Endothelial cell of umbilical vein (primary cell): ENCODE data around the gene SHLD3. TPM values are rescaled to one million over a fixed set of nuclear protein-coding genes. Genes with fewer than 3 reads are reported as not detected.

Experiments
- BruUV-seq: library from RNA; stranded (reverse); fragments of 400-500 nt; replicated peaks from 2 replicates; lab custom pipeline; 2021; lab: Mats Ljungman, UMichigan
- CTCF ChIA-PET: fragments of 300-600, 350-600 bp; sonication (Branson Sonifier 250); formaldehyde crosslinking; loops from one replicate; lab custom pipeline; 2021; ENCODE audit warnings: antibody characterized with exemption, inconsistent platforms; lab: Charles Lee
- POLR2A ChIA-PET: fragments of 300-600, 350-600 bp; sonication (Branson Sonifier 250); formaldehyde crosslinking; loops from one replicate; lab custom pipeline; 2021; ENCODE audit warnings: antibody characterized with exemption, inconsistent platforms; lab: Charles Lee
- DNase-seq: peaks from one replicate; pipeline ENCODE4 v3.0.0-alpha.2; 2011; ENCODE audit warnings: low read depth, low spot score
- FAIRE-seq: peaks from 2 replicates; lab custom pipeline; 2011; peaks lifted over from hg19 to GRCh38; lab: Jason Lieb, UNC
- H2AFZ ChIP-seq: 2 replicates; pipeline ENCODE4 v1.6.0; 2012; ENCODE audit warnings: low read depth, low read length, control low read depth, inconsistent platforms
- H3K27ac ChIP-seq: 2 replicates; pipeline ENCODE4 v1.5.1; 2011; ENCODE audit warnings: low read depth, mild to moderate bottlenecking, control low read depth, low read length, moderate library complexity; ENCODE audit not compliant: insufficient read depth
- H3K27me3 ChIP-seq, 2 experiments: 2 replicates each; pipeline versions ENCODE4 v1.6.0 to v1.6.1; 2011; ENCODE audit warnings: low read length in 2 of 2, mixed read lengths in 1 of 2; ENCODE audit not compliant: control insufficient read depth in 2 of 2, insufficient read depth in 2 of 2
- H3K36me3 ChIP-seq, 2 experiments: 2 replicates in 1 of 2; 3 replicates in 1 of 2; pipeline ENCODE4 v1.5.1; 2011; ENCODE audit warnings: low read length in 2 of 2, mild to moderate bottlenecking in 1 of 2, moderate library complexity in 1 of 2; ENCODE audit not compliant: control insufficient read depth in 2 of 2, insufficient read depth in 2 of 2; ENCODE audit errors: extremely low read depth in 1 of 2
- H3K4me1 ChIP-seq: 3 replicates; pipeline ENCODE4 v1.5.1; 2011; ENCODE audit warnings: mild to moderate bottlenecking, low read length; ENCODE audit not compliant: control insufficient read depth, insufficient read depth; ENCODE audit errors: extremely low read depth
- H3K4me2 ChIP-seq: 2 replicates; pipeline ENCODE4 v1.6.1; 2011; ENCODE audit warnings: low read length, control low read depth, mixed read lengths; ENCODE audit not compliant: insufficient read depth
- H3K4me3 ChIP-seq, 3 experiments: fragments of 200-600 bp in 1 of 3; sonication (generic), shearing (Covaris generic) in 1 of 3; replicated peaks in 1 of 3; 2 replicates each; pipeline ENCODE4 v1.5.1; 2011 to 2016; ENCODE audit warnings: control low read depth in 3 of 3, low read length in 3 of 3, mild to moderate bottlenecking in 2 of 3, inconsistent platforms in 1 of 3, low read depth in 1 of 3, moderate library complexity in 1 of 3; ENCODE audit not compliant: insufficient read depth in 1 of 3
- H3K79me2 ChIP-seq: 2 replicates; pipeline ENCODE4 v1.6.0; 2012; ENCODE audit warnings: low read length, inconsistent platforms; ENCODE audit not compliant: control insufficient read depth, insufficient read depth
- H3K9ac ChIP-seq: replicated peaks from 2 replicates; pipeline ENCODE3; 2011; ENCODE audit warnings: low read length, control low read depth; ENCODE audit not compliant: insufficient read depth; ENCODE audit errors: extremely low read depth
- H3K9me1 ChIP-seq: replicated peaks from 3 replicates; pipeline ENCODE4 v1.6.0; 2011; ENCODE audit warnings: mild to moderate bottlenecking, low read length; ENCODE audit not compliant: control insufficient read depth, insufficient read depth; ENCODE audit errors: extremely low read depth
- H3K9me3 ChIP-seq: replicated peaks from 2 replicates; pipeline ENCODE4 v1.5.1; 2012; ENCODE audit warnings: low read length, inconsistent platforms; ENCODE audit not compliant: control insufficient read depth, insufficient read depth
- H4K20me1 ChIP-seq: replicated peaks from 2 replicates; pipeline ENCODE3; 2011; ENCODE audit warnings: mild to moderate bottlenecking, low read length; ENCODE audit not compliant: control insufficient read depth, insufficient read depth; ENCODE audit errors: extremely low read depth
- EZH2 ChIP-seq: IDR thresholded peaks from 2 replicates; pipeline ENCODE4 v1.6.1; 2012; ENCODE audit warnings: borderline replicate concordance, low read depth, mild to moderate bottlenecking, moderate library complexity, low read length, inconsistent platforms; ENCODE audit not compliant: severe bottlenecking
- FOS ChIP-seq: IDR thresholded peaks from 2 replicates; pipeline ENCODE4 v1.6.1; 2011; ENCODE audit warnings: mild to moderate bottlenecking, low read length, moderate library complexity, borderline replicate concordance; ENCODE audit not compliant: insufficient read depth
- GATA2 ChIP-seq: IDR thresholded peaks from 2 replicates; pipeline ENCODE4 v1.7.0; 2011; ENCODE audit warnings: low read depth, mild to moderate bottlenecking, moderate library complexity, mixed read lengths, low read length; ENCODE audit not compliant: insufficient read length, insufficient read depth
- JUN ChIP-seq: IDR thresholded peaks from 2 replicates; pipeline ENCODE4 v1.6.1; 2011; ENCODE audit warnings: borderline replicate concordance, low read depth; ENCODE audit not compliant: insufficient read length, insufficient read depth
- MYC ChIP-seq: IDR thresholded peaks from one replicate; pipeline ENCODE4 v1.6.1; 2011; ENCODE audit warnings: mild to moderate bottlenecking, low read depth, low read length
- POLR2A ChIP-seq: IDR thresholded peaks from 2 replicates; pipeline ENCODE4 v1.6.1; 2012; ENCODE audit warnings: low read depth, mild to moderate bottlenecking, control low read depth, low read length
- POLR2AphosphoS5 ChIP-seq: IDR thresholded peaks from 2 replicates; pipeline ENCODE4 v1.6.1; 2012; ENCODE audit warnings: low read depth, mild to moderate bottlenecking, control low read depth, low read length, moderate library complexity; ENCODE audit not compliant: insufficient read depth
- dilution Hi-C: fragments of 300-500 bp; cut with MboI; formaldehyde crosslinking; loops from one replicate; pipeline ENCODE4 v1.15.0; 2019; ENCODE audit warnings: low sequenced_read_pairs; ENCODE audit not compliant: extremely low pct_ligation_motif_present
- intact Hi-C: fragments of 100-400 bp; cut with micrococcal nuclease; formaldehyde crosslinking; loops from one replicate; pipeline ENCODE4 v1.10.0; 2022
- polyA plus RNA-seq, 4 experiments: library from polyadenylated mRNA; depleted of rRNA in 3 of 4; stranded (reverse) in 3 of 4; unstranded in 1 of 4; fragments of >200 nt; gene quantifications; 2 replicates each; pipeline versions ENCODE4 v1.2.1 to v1.2.3, GENCODE V29; 2011 to 2012; ENCODE audit warnings: missing spikeins in 1 of 4
- total RNA-seq: library from RNA; stranded (reverse); gene quantifications from 2 replicates; pipeline ENCODE4 v1.2.3, GENCODE V29; 2021
- TF ChIP-seq, protein P1 (sequence below): IDR thresholded peaks from 2 replicates; pipeline ENCODE4 v1.6.1; 2011; ENCODE audit not compliant: insufficient read depth, insufficient read length
- TF ChIP-seq, protein P2 (sequence below), 2 donors: IDR thresholded peaks; 1 replicate in 1 of 2; 2 replicates in 1 of 2; pipeline ENCODE4 v1.5.1; 2011; ENCODE audit warnings: low read length in 2 of 2, mild to moderate bottlenecking in 2 of 2, moderate library complexity in 2 of 2, control low read depth in 1 of 2, inconsistent platforms in 1 of 2, low read depth in 1 of 2; ENCODE audit not compliant: insufficient read depth in 1 of 2; ENCODE audit errors: extremely low read depth in 1 of 2

The SHLD3 gene
- total and polyA plus RNA-seq, 2 donors (not counting 3 experiments of a cell fraction or from before 2014, with no cell fraction given), result 1.7 to 3.6 TPM

DNA sequence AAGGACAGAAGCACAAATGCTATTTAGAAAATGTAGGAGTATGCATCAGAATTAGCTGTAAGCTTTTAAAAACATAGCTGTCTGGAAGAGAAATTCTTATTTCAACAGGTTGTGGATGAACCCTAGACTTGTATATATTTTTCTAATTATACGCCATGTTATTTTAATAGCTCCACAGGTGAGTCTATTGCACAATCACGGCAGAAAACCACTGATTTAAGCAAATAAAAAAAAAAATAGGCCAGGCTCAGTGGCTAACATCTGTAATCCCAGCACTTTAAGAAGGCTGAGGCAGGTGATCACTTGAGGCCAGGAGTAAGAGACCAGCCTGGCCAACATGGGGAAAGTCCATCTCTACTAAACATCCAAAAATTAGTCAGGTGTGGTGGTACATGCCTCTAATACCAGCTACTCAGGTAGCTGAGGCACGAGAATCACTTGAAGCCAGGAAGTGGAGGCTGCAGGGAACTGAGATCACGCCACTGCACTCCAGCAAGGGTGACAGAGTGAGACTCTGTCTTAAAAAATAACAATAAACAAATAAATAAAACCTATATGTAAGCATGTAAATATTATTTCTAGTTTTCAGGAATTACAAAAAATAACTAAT, 12.4 kb upstream of the SHLD3 start:
- Histone ChIP-seq H3K79me2 (peaks cover 2% of the 10 kb centered on the region), H3K36me3 (peaks cover 6 to 12% of the 10 kb centered on the region in 2 experiments), H3K27ac (no peak overlapping the region), H4K20me1 (no peaks in the 10 kb centered on the region), H3K4me1 (no peaks in the 10 kb centered on the region), H3K4me2 (no peak overlapping the region), H3K9me1 (no peaks in the 10 kb centered on the region), H3K9ac (no peak overlapping the region), H3K9me3 (no peaks in the 10 kb centered on the region), H3K27me3 (no peaks in the 10 kb centered on the region), H3K4me3 (no peak overlapping the region), H2AFZ (no peak overlapping the region)
- CTCF ChIA-PET, result interaction anchor here (1.4 kb wide), 1 partner anchor 23 kb away, joined by 3 read pairs; no protein-coding TSS in a partner anchor
- intact Hi-C loops, result no loop called here
- POLR2A ChIA-PET, result no interaction called here
- dilution Hi-C loops, result no loop called here
- no TSS peak for BruUV-seq
- TF ChIP-seq, protein P1, sequence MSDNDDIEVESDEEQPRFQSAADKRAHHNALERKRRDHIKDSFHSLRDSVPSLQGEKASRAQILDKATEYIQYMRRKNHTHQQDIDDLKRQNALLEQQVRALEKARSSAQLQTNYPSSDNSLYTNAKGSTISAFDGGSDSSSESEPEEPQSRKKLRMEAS, result no peak
- no peak for TF ChIP-seq EZH2
- TF ChIP-seq, protein P2, sequence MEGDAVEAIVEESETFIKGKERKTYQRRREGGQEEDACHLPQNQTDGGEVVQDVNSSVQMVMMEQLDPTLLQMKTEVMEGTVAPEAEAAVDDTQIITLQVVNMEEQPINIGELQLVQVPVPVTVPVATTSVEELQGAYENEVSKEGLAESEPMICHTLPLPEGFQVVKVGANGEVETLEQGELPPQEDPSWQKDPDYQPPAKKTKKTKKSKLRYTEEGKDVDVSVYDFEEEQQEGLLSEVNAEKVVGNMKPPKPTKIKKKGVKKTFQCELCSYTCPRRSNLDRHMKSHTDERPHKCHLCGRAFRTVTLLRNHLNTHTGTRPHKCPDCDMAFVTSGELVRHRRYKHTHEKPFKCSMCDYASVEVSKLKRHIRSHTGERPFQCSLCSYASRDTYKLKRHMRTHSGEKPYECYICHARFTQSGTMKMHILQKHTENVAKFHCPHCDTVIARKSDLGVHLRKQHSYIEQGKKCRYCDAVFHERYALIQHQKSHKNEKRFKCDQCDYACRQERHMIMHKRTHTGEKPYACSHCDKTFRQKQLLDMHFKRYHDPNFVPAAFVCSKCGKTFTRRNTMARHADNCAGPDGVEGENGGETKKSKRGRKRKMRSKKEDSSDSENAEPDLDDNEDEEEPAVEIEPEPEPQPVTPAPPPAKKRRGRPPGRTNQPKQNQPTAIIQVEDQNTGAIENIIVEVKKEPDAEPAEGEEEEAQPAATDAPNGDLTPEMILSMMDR (IDR thresholded peaks at IDR 0.05; ENCODE audit: extremely low read depth in 1 of 2, insufficient read depth in 1 of 2, low read depth in 1 of 2, low read length in 2 of 2), result no peak
- TF ChIP-seq JUN, result no peak
- TF ChIP-seq POLR2AphosphoS5, result no peak
- TF ChIP-seq GATA2, result no peak
- TF ChIP-seq POLR2A, result no peak
- TF ChIP-seq MYC, result no peak
- TF ChIP-seq FOS, result no peak
- DNase-seq (no peak), FAIRE-seq (no peak)
